Activated B cell treated with CpG ODN at 0.5 μM for 24 hours (primary cell): ENCODE results near the gene GABARAPL1. TPM values are rescaled to one million over a fixed set of nuclear protein-coding genes. Genes with fewer than 3 reads are reported as not detected.
A peak's percentile ranks its signal among the peaks of the same experiment; 100 is the strongest.

Source experiments
- ATAC-seq: fragments of 200-7000 bp; cut with Tn5 transposase; one replicate; pipeline ENCODE4 v1.10.0; 2021; ENCODE audit warnings: low read depth, mild to moderate bottlenecking, moderate library complexity
- CTCF ChIA-PET: fragments of 350-600 bp; sonication (Branson Sonifier 250); formaldehyde crosslinking; loops from one replicate; lab custom pipeline; 2021; ENCODE audit warnings: antibody characterized with exemption; lab: Charles Lee
- POLR2A ChIA-PET: fragments of 350-600 bp; sonication (Branson Sonifier 250); formaldehyde crosslinking; loops from one replicate; lab custom pipeline; 2021; ENCODE audit warnings: antibody characterized with exemption; lab: Charles Lee
- DNase-seq: peaks from one replicate; pipeline ENCODE4 v3.0.0; 2022
- H3K27ac Mint-ChIP-seq: one replicate; pipeline ENCODE4 v1.8.0; 2020; ENCODE audit warnings: mixed read lengths
- H3K27me3 Mint-ChIP-seq: one replicate; pipeline ENCODE4 v1.8.0; 2021; ENCODE audit warnings: mixed read lengths
- H3K36me3 Mint-ChIP-seq: one replicate; pipeline ENCODE4 v1.8.0; 2021; ENCODE audit warnings: low read depth, mixed read lengths
- H3K4me1 Mint-ChIP-seq: one replicate; pipeline ENCODE4 v1.8.0; 2021; ENCODE audit warnings: mixed read lengths
- H3K4me3 Mint-ChIP-seq: one replicate; pipeline ENCODE4 v1.8.0; 2020; ENCODE audit warnings: mild to moderate bottlenecking, mixed read lengths
- H3K9me3 Mint-ChIP-seq: one replicate; pipeline ENCODE4 v1.8.0; 2020; ENCODE audit warnings: mixed read lengths
- intact Hi-C: fragments of 100-400 bp; cut with micrococcal nuclease; formaldehyde crosslinking; loops from one replicate; pipeline ENCODE4 v1.15.1; 2024
- total RNA-seq: library from RNA; stranded (reverse); gene quantifications from 2 replicates; pipeline ENCODE4 v1.2.3, GENCODE V29; 2022
- TF ChIP-seq, protein P1 (sequence below): fragments of 200-600 bp; IDR thresholded peaks from one replicate; pipeline ENCODE4 v1.8.0; 2022; ENCODE audit warnings: antibody characterized with exemption, mild to moderate bottlenecking

The GABARAPL1 gene
- total RNA-seq, 1 donor from 2014 or later, result 2.1 TPM

GRCh38 chr12:10238526-10238925 lies 25.8 kb downstream of the GABARAPL1 start:
- Mint-ChIP-seq H3K9me3 (peaks cover 6% of the 10 kb centered on the region), H3K27ac (no peak overlapping the region), H3K4me1 (peaks cover 4% of the 10 kb centered on the region), H3K36me3 (no peaks in the 10 kb centered on the region), H3K4me3 (no peak overlapping the region), H3K27me3 (peaks cover 8% of the 10 kb centered on the region)
- CTCF ChIA-PET, result interaction anchor here (4.7 kb wide), 1 partner anchor 324 kb away, joined by 58 read pairs; no protein-coding TSS in a partner anchor
- TF ChIP-seq, protein P1, sequence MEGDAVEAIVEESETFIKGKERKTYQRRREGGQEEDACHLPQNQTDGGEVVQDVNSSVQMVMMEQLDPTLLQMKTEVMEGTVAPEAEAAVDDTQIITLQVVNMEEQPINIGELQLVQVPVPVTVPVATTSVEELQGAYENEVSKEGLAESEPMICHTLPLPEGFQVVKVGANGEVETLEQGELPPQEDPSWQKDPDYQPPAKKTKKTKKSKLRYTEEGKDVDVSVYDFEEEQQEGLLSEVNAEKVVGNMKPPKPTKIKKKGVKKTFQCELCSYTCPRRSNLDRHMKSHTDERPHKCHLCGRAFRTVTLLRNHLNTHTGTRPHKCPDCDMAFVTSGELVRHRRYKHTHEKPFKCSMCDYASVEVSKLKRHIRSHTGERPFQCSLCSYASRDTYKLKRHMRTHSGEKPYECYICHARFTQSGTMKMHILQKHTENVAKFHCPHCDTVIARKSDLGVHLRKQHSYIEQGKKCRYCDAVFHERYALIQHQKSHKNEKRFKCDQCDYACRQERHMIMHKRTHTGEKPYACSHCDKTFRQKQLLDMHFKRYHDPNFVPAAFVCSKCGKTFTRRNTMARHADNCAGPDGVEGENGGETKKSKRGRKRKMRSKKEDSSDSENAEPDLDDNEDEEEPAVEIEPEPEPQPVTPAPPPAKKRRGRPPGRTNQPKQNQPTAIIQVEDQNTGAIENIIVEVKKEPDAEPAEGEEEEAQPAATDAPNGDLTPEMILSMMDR, result no peak
- DNase-seq, result no peak
- intact Hi-C loops, result no loop called here
- no peak for ATAC-seq
- POLR2A ChIA-PET, result no interaction called here

- Mint-ChIP-seq H3K27ac (no peak overlapping the region), H3K4me1 (peaks cover 10% of the 10 kb centered on the region), H3K36me3 (no peaks in the 10 kb centered on the region), H3K9me3 (no peaks in the 10 kb centered on the region), H3K4me3 (no peak overlapping the region), H3K27me3 (peaks cover 9% of the 10 kb centered on the region)
- ATAC-seq, result no peak
- TF ChIP-seq, protein P1, result no peak
- CTCF ChIA-PET, result no interaction called here
- intact Hi-C loops, result no loop called here
- DNase-seq, result no peak
- POLR2A ChIA-PET, result interaction anchor here (0.5 kb wide), 1 partner anchor 15 kb away, joined by 4 read pairs; no protein-coding TSS in a partner anchor
Measured at GRCh38 chr12:10241290-10241689, 28.6 kb downstream of the GABARAPL1 start.

GRCh38 chr12:10241727-10242126 lies 29.1 kb downstream of the GABARAPL1 start:
- H3K36me3 Mint-ChIP-seq, result no peaks in the 10 kb centered on the region
- ATAC-seq (no peak), DNase-seq (no peak)
- CTCF ChIA-PET, result no interaction called here
- intact Hi-C loops, result no loop called here
- H3K27ac Mint-ChIP-seq, result no peak overlapping the region
- H3K4me1 Mint-ChIP-seq, result peaks cover 10% of the 10 kb centered on the region
- TF ChIP-seq, protein P1, result no peak
- H3K4me3 Mint-ChIP-seq, result no peak overlapping the region
- H3K27me3 Mint-ChIP-seq, result peaks cover 9% of the 10 kb centered on the region
- POLR2A ChIA-PET, result no interaction called here
- no peaks in the 10 kb centered on the region for H3K9me3 Mint-ChIP-seq

DNA sequence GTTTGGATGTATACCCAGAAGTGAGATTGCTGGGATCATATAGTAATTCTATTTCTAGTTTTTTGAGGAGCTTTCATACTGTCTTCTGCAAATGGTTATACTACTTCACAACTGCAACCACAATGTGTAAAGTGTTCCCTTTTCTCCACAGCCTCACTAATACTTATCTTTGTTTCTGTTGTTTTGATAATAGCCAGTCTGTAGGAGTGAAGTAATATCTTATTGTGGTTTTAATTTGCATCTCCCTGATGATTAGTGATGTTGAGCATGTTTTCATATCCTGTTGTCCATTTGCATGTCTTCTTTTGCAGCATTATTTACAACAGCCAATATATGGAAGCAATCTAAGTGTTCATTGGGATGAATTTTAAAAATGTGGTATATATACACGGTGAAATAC lies 29.9 kb downstream of the GABARAPL1 start:
- Mint-ChIP-seq H3K4me1 (peaks cover 10% of the 10 kb centered on the region), H3K9me3 (no peaks in the 10 kb centered on the region), H3K36me3 (no peaks in the 10 kb centered on the region), H3K27ac (no peak overlapping the region), H3K4me3 (no peak overlapping the region), H3K27me3 (peaks cover 9% of the 10 kb centered on the region)
- TF ChIP-seq, protein P1, result no peak
- ATAC-seq (no peak), DNase-seq (no peak)
- ChIA-PET CTCF (no interaction called here), POLR2A (no interaction called here)
- intact Hi-C loops, result no loop called here

GRCh38 chr12:10243818-10244520 lies 31.3 kb downstream of the GABARAPL1 start:
- Mint-ChIP-seq H3K4me1 (peaks cover 10% of the 10 kb centered on the region), H3K27ac (no peak overlapping the region), H3K4me3 (peak overlapping the region; percentile 67), H3K27me3 (peaks cover 11% of the 10 kb centered on the region), H3K9me3 (no peaks in the 10 kb centered on the region), H3K36me3 (no peaks in the 10 kb centered on the region)
- no peak for DNase-seq
- TF ChIP-seq, protein P1, result no peak
- ChIA-PET CTCF (interaction anchor here (1.4 kb wide), 1 partner anchor 91 kb away, joined by 3 read pairs; no protein-coding TSS in a partner anchor), POLR2A (no interaction called here)
- ATAC-seq, result no peak
- intact Hi-C loops, result no loop called here
